Measurements from ENCODE around the gene BCAS4.

Gene BCAS4

DNA sequence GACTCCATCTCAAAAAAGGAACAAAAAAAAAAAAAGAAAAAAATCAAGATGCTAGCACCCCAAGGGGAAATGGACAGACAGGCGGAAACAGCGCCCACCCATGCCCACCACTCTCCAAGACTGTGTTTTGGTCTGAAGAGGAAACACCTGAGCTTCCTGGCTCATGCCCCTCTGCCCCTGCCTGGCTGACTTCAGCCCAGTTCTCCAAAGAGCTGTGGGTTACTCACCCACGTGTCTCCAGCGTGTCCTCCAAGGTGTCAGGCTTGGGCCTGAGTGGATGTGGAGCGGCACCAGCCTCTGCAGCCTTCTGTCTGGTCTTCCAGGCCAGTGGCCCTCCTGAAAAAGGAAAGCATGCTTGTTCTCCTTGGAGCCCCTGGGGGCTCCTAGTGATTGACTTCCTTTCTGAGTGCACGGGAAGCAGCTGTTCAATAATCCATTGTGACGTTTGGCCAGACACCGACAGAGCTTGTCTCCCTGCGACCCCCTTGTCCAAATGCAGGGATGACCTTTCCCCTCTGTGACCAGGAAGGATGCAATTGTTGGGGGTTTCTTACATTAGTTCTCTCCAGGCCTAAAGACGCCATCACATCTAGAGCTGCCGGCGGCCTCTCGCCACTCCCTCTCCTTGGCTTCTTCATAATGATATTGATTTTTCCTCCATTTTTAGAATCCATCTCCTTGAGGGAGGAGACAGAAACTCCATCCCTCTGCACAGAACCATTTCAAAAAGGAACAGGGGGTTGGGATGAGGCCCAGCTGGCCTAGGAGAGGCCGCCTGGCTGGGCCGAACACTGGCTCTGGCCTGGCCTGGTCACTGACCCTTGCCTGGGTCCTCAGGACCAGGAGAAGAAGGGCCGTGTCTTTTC is 77.9 kb downstream of the BCAS4 start:
- TF ChIP-seq, protein P1, sequence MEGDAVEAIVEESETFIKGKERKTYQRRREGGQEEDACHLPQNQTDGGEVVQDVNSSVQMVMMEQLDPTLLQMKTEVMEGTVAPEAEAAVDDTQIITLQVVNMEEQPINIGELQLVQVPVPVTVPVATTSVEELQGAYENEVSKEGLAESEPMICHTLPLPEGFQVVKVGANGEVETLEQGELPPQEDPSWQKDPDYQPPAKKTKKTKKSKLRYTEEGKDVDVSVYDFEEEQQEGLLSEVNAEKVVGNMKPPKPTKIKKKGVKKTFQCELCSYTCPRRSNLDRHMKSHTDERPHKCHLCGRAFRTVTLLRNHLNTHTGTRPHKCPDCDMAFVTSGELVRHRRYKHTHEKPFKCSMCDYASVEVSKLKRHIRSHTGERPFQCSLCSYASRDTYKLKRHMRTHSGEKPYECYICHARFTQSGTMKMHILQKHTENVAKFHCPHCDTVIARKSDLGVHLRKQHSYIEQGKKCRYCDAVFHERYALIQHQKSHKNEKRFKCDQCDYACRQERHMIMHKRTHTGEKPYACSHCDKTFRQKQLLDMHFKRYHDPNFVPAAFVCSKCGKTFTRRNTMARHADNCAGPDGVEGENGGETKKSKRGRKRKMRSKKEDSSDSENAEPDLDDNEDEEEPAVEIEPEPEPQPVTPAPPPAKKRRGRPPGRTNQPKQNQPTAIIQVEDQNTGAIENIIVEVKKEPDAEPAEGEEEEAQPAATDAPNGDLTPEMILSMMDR (IDR thresholded peaks at IDR 0.05; ENCODE audit: low read depth, low read length) = no peak
- no peak overlapping the region for H3K4me3 ChIP-seq (ENCODE audit: low read depth, low read length)

DNA sequence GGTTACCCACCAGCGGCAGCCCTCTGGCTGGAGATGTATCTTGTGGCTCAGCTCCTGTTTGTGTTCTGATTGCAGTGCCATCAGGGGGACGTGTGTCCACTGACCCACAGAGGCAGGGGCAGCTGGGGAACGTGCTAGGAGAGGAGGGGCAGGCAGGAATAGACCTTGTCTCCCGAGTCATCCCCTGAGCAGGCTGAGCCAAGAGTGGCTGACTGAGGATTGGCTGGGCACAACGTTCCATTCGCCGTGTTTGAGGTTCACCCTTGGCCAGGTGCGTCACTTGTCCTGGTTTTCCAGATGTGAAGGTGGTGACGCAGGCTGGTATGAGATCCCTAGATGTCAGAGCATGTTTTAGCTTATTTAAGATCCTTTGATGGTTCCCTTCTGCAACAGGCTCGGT is 78.7 kb downstream of the BCAS4 start:
- H3K4me3 ChIP-seq (ENCODE audit: low read depth, low read length) = no peak overlapping the region
- TF ChIP-seq, protein P1 (IDR thresholded peaks at IDR 0.05; ENCODE audit: low read depth, low read length) = no peak

DNA sequence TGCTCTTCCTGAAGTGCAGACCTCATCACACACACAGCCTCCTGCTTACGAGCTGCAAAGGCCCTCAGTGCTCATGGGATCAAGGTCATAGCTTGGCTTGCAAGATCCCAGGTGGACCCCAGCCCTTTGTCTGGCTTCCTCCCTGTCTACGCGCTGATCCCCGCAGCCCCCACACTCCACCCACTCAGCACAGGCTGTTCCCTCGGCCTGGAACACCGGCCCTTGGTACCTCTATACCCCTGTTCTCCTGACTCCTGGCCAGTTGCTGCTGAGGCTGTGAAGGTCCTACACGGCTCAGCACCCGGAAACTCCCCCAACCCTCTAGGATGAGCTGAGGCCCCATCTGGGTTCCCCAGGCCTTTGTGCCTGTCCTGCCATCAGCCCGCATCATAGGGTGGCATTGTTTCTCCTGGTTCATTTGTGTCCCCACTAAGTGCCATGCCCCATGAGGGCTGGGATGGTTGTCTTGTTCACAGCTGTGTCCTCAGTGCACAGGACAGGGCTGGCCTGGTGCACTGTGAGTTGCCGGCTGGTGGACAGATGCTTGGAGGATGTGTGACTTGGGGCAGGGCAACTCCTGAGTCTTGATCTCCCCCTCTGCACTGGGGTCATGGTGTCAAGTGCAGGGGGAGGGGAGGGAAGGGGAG is 79.4 kb downstream of the BCAS4 start:
- no peak overlapping the region for H3K4me3 ChIP-seq (ENCODE audit: low read depth, low read length)
- TF ChIP-seq, protein P1 (IDR thresholded peaks at IDR 0.05; ENCODE audit: low read depth, low read length) = no peak

DNA sequence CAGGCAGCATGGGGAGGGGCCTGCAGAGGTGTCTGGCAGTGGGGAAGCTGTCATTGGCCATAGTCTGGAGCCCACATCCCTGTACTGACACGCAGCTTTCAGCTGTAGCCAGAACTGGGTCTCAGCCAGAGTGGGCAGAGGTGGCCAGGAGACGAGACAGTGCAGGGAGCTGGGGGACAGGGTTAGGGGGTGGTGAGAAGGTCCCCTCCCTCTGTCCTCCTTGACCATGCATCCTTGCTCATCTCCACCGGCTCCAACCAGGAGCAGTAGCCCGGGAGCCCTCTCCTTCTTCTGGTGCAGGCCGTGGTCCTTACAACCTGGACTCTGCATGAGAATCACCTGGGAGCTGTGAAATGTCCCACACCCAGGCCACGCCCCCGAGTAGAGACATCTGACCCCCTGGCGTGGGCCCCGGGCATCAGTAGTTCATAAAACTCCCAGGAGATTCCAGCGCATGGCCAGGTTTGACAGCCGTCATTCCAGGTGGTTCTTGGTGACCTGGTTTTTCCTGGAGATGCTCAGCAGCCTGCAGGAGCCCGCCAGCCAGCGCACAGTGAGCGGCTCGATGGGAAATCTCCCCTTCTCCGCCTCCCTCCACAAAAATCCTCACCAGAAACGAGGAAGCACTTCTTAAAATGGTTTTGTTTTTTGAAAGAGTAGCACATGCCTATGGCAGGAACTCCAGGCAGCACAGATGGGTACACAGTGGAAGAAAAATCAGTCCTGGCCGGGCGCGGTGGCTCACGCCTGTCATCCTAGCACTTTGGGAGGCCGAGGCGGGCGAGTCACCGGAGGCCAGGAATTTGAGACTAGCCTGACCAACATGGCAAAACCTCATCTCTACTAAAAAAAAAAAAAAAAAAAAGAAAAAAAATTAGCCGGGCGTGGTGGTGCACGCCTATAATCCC is 80.2 kb downstream of the BCAS4 start:
- H3K4me3 ChIP-seq (ENCODE audit: low read depth, low read length) = no peak overlapping the region
- TF ChIP-seq, protein P1 (IDR thresholded peaks at IDR 0.05; ENCODE audit: low read depth, low read length) = no peak

DNA sequence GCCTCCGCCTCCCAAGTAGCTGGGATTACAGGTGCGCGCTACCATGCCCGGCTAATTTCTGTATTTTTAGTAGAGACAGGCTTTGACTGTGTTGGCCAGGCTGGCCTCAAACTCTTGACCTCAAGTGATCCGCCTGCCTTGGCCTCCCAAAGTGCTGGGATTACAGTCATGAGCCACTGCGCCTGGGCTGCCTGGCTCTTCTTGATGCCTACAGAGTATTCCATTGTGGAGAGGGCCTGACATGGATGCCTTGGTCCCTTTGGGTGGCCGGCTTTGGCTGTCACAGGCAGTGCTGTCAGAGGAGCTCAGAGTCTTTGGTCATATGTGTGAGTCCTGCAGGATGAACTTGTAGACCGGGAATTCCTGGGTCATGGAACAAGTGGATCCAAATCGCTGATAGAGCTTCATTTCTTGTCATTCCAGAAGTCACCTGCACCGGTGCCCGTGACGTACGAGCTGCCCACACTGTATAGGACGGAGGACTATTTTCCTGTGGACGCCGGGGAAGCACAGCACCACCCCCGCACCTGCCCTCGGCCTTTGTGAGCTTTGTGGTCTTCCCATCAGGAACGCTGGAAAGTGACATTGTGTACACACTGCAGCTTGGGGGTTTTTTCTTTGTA is 81.3 kb downstream of the BCAS4 start:
- TF ChIP-seq, protein P1 (IDR thresholded peaks at IDR 0.05; ENCODE audit: low read depth, low read length) = no peak
- H3K4me3 ChIP-seq (ENCODE audit: low read depth, low read length) = no peak overlapping the region

DNA sequence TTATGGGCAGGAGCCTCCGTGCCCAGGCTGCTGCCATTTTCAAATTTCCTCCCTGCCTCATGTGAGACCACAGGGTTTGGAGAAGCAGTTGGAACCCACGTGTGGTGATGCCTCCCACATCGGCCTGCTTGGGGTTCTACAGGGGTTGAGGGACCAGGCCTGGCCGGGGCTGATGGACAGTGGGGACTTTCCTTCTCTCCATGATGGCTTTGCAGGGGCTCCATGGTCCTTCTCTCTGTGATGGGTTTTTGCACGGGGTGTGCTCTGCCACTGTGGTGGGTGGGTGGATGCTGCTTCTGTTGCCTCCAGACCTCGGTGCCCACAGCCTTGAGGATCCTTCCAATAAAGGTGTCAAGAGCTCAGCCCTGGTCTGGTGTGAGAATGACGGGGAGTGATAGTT is 82.0 kb downstream of the BCAS4 start:
- H3K4me3 ChIP-seq (ENCODE audit: low read depth, low read length) = no peak overlapping the region
- TF ChIP-seq, protein P1 (IDR thresholded peaks at IDR 0.05; ENCODE audit: low read depth, low read length) = no peak
